Left lung (tissue), 10 donors: Measurements from ENCODE around the gene ZNF219. TPM values are rescaled to one million over a fixed set of nuclear protein-coding genes. Genes with fewer than 3 reads are reported as not detected.

Source experiments
- ATAC-seq: fragments of 200-7000 bp; cut with Tn5 transposase; one replicate; pipeline ENCODE4 v1.9.1; 2020; ENCODE audit warnings: moderate library complexity
- DNase-seq, 4 donors: peaks; one replicate each; pipeline ENCODE4 v3.0.0-alpha.2; 2013 to 2020
- H3K27ac ChIP-seq, 2 donors: fragments of 200-600 bp; sonication (generic) in 1 of 2; one replicate each; pipeline versions ENCODE4 v1.5.0 to v1.8.0; 2020 to 2021
- H3K27me3 ChIP-seq, 2 donors: fragments of 200-600 bp; sonication (generic) in 1 of 2; one replicate each; pipeline versions ENCODE4 v1.5.0 to v1.8.0; 2020 to 2021
- H3K36me3 ChIP-seq, 2 donors: fragments of 200-600 bp; sonication (generic) in 1 of 2; one replicate each; pipeline versions ENCODE4 v1.5.0 to v1.8.0; 2020 to 2021
- H3K4me1 ChIP-seq, 2 donors: fragments of 200-600 bp; one replicate each; pipeline ENCODE4 v1.8.0; 2021
- H3K4me3 ChIP-seq, 2 donors: fragments of 200-600 bp; sonication (generic) in 1 of 2; one replicate each; pipeline versions ENCODE4 v1.5.0 to v1.8.0; 2020 to 2021; ENCODE audit warnings: mild to moderate bottlenecking in 1 of 2
- H3K9me3 ChIP-seq, 2 donors: fragments of 200-600 bp; sonication (generic) in 1 of 2; one replicate each; pipeline versions ENCODE4 v1.5.0 to v1.8.0; 2020 to 2021
- CTCF ChIP-seq, 2 donors: fragments of 200-600 bp; sonication (generic) in 1 of 2; IDR thresholded peaks; one replicate each; pipeline versions ENCODE4 v1.5.0 to v1.8.0; 2021; ENCODE audit warnings: antibody characterized with exemption in 2 of 2
- intact Hi-C, 2 donors: fragments of 100-400 bp; cut with DNase I; formaldehyde crosslinking; loops; one replicate each; pipeline versions ENCODE4 v1.11.2 to v1.14.2; 2022
- polyA plus RNA-seq, 6 donors: library from polyadenylated mRNA; unstranded; fragments of 120-200 nt; gene quantifications; one replicate each; pipeline ENCODE4 v1.2.1, GENCODE V29; 2013; ENCODE audit not compliant: insufficient read length in 6 of 6
- total RNA-seq, 2 donors: library from RNA; stranded (reverse); fragmentation: NEBNext Ultra II Directional; extraction: Animal tissue kit (Norgen Biotek cat#: 25700); gene quantifications; one replicate each; pipeline ENCODE4 v1.2.1, GENCODE V29; 2021
- donor health status: DM: no; HTN: yes; CAD: no.
- donor health status: DM: no; HTN: no; CAD: no.

Gene ZNF219
- total and polyA plus RNA-seq, 8 donors: 30.5 to 45.4 (median 35.7) TPM

DNA sequence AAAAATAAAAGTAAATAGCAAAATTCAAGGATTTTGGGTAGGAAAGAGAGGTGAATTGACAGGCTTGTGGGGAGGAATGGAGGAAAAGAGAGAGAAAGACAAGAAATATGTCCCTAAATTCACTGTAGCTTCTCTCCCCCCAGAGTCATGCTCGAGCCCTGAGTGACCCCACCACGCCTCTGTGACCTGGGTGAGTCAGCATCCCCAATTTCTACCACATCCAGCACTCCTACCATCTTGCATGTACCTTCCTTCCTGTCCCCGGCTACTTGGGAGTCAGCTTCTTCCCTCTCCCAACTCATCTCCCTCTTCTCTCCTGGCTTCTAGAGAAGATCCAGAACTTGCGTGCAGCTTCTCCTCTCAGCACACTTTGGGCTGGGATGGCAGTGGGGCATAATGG, 9.8 kb downstream of the ZNF219 start:
- Histone ChIP-seq H3K27ac (peak overlapping the region in 1 of 2 donors; percentile 86), H3K4me3 (no peak overlapping the region), H3K27me3 (no peaks in the 10 kb centered on the region), H3K36me3 (peaks cover 0 to 73% of the 10 kb centered on the region in 2 donors), H3K9me3 (no peaks in the 10 kb centered on the region), H3K4me1 (peaks cover 8 to 59% of the 10 kb centered on the region in 2 donors)
- intact Hi-C loops: no loop called here
- no peak for TF ChIP-seq CTCF (IDR thresholded peaks at IDR 0.05)
- DNase-seq: no peak
- no peak for ATAC-seq

DNA sequence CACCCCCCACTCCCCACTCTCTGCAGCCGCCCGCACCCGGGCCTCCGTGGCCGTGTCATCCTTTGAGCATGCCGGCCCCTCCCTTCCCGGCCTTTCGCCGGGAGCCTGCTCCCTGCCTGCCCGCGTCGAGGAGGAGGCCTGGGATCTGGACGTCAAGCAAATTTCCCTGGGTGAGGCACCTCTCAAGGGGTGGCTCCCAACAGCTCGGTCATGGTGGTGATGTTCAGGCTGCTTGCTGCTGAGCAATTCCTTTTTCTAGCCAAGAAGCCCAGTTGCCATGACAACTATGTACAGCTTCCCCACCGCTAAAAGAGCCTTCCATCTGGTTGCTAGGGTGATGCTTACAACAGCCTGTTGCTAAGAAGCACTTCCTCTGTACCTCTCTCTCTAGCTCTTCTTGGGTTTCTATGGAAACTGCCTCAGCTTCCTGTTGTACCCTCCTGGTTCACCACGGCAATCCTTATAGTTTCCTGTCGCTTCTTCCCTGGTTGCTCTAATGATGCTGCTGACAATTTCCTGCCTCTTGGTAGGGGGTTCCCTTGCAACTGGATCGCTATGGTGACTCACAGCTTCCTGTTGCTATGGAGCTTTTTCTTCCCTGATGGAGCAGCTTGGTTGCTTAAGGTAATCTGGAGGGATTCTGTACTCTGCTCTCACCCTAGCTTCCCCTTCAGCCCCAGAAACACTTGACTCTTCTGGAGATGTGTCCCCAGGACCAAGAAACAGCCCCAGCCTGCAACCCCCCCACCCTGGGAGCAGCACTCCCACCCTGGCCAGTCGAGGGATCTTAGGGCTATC, 11.0 kb downstream of the ZNF219 start:
- peak; percentile 22 for ATAC-seq

GRCh38 chr14:21086908-21087293, 11.6 kb downstream of the ZNF219 start:
- DNase-seq: no peak
- peak overlapping the region in 1 of 2 donors; percentile 86 for H3K27ac ChIP-seq

More for the DNA sequence above, 11.0 kb downstream of the ZNF219 start:
- DNase-seq: peak in 2 of 4 donors; percentile 52 to 82
- peak overlapping the region in 1 of 2 donors; percentile 86 for H3K27ac ChIP-seq
- H3K36me3 ChIP-seq: peaks cover 0 to 78% of the 10 kb centered on the region in 2 donors
- peaks cover 8 to 54% of the 10 kb centered on the region in 2 donors for H3K4me1 ChIP-seq
- intact Hi-C loops: no loop called here
- no peak overlapping the region for H3K4me3 ChIP-seq
- no peaks in the 10 kb centered on the region for H3K9me3 ChIP-seq
- no peaks in the 10 kb centered on the region for H3K27me3 ChIP-seq
- TF ChIP-seq CTCF (IDR thresholded peaks at IDR 0.05): no peak

GRCh38 chr14:21084998-21085853, 13.2 kb downstream of the ZNF219 start:
- DNase-seq (peak in 1 of 4 donors; percentile 81), ATAC-seq (peak; percentile 60)
- no peaks in the 10 kb centered on the region for H3K27me3 ChIP-seq
- H3K36me3 ChIP-seq: peaks cover 0 to 79% of the 10 kb centered on the region in 2 donors
- no peak for TF ChIP-seq CTCF (IDR thresholded peaks at IDR 0.05)
- intact Hi-C loops: no loop called here
- peak overlapping the region in 1 of 2 donors; percentile 86 for H3K27ac ChIP-seq
- H3K4me3 ChIP-seq: no peak overlapping the region
- H3K4me1 ChIP-seq: peaks cover 8 to 51% of the 10 kb centered on the region in 2 donors
- H3K9me3 ChIP-seq: no peaks in the 10 kb centered on the region

More at GRCh38 chr14:21086908-21087293, 11.6 kb downstream of the ZNF219 start:
- Histone ChIP-seq H3K9me3 (no peaks in the 10 kb centered on the region), H3K4me1 (peaks cover 8 to 51% of the 10 kb centered on the region in 2 donors), H3K4me3 (no peak overlapping the region), H3K36me3 (peaks cover 0 to 79% of the 10 kb centered on the region in 2 donors), H3K27me3 (no peaks in the 10 kb centered on the region)
- no peak for ATAC-seq
- TF ChIP-seq CTCF (IDR thresholded peaks at IDR 0.05): no peak
- intact Hi-C loops: no loop called here

- Histone ChIP-seq H3K9me3 (no peaks in the 10 kb centered on the region), H3K36me3 (peaks cover 0 to 77% of the 10 kb centered on the region in 2 donors), H3K27ac (peak overlapping the region in 1 of 2 donors; percentile 86), H3K4me1 (peaks cover 8 to 51% of the 10 kb centered on the region in 2 donors), H3K4me3 (no peak overlapping the region), H3K27me3 (no peaks in the 10 kb centered on the region)
- ATAC-seq: no peak
- no peak for DNase-seq
- no peak for TF ChIP-seq CTCF (IDR thresholded peaks at IDR 0.05)
- intact Hi-C loops: no loop called here
These were observed 14.1 kb downstream of the ZNF219 start for GRCh38 chr14:21084396-21084795.
